Middle frontal gyrus (tissue), 1 donor: Measurements from ENCODE around the gene TRRAP.

Experiments used
- DNase-seq: peaks from one replicate; pipeline ENCODE4 v3.0.0-alpha.2; 2015; ENCODE audit warnings: low spot score; ENCODE audit errors: extremely low spot score

Gene TRRAP

DNA sequence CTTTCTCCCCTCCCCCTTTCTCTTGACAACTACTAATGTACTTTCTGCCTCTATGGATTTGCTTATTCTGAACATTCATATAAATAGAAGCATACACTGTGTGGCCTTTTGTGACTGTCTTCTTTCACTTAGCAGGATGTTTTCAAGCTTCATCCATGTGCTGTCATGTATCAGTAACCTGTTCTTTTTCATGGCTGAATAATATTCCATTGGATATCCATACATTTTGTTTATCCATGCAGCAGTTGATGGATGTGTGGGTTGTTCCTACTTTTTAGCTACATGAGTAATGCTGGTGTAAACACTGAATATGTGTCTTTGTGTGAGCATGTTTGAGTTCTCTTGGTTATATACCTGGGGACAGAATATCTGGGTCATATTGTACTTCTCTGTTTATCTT is 107.6 kb downstream of the TRRAP start:
- DNase-seq = no peak

DNA sequence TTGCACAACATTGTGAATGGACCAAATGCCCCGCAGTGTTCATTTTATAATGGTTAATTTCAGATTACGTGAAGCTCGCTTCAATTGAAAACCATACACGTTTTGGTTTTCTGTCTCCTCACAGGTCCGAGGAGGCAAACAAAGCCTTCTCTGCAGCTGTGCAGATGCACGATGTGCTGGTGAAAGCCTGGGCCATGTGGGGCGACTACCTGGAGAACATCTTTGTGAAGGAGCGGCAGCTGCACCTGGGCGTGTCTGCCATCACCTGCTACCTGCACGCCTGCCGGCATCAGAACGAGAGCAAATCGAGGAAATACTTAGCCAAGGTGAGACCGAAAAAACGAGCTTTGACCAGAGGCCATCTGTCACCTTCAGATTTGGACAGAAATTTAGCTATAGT is 110.3 kb downstream of the TRRAP start:
- no peak for DNase-seq

DNA sequence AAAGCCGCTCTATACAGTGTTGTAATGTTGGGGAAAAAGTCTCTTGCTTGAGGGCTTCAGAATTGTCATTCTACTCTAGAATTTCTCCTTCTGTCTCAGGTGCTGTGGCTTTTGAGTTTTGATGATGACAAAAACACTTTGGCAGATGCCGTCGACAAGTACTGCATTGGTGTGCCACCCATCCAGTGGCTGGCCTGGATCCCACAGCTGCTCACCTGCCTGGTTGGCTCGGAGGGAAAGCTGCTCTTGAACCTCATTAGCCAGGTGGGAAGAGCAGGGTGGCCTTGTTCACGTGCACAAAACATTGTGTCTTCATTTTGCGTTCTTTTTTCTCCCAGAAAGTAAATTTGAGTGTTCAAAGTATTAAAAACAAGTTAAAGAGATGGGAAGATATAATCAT is 112.0 kb downstream of the TRRAP start:
- no peak for DNase-seq

DNA sequence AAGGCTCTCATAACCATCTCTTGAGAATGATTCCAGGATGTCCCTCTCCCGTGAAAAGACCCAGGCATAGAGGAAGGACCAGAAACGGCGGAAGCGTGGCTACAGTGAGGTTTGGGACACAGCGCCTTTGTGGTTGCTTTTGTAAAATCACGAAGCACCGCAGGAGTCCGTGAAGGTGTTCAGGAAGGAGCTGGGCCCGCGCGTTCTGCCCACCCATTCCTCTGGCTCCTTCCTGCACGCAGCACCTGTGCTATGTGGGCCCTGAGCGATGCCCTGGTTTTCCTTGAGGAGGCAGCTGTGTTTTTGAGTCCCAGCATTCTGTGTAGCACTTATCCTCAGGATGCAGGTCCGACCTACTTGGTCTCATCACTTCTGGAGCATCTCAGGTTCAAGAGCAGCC is 112.8 kb downstream of the TRRAP start:
- DNase-seq = no peak

DNA sequence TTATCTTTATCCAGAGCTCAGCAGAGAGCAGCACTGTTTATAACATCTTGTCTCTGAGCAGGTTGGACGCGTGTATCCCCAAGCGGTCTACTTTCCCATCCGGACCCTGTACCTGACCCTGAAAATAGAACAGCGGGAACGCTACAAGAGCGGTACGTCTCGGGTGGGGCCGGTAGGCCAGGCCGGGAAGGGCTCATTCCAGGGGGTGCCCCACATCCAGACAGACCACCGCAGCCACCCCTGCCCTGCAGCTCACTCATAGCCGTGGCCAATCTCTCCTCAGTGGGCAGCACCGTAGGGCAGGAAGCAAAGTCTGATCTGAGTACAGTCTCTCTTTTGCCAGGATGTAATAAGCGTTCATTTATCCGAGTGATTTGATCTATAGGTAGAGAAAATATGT is 113.7 kb downstream of the TRRAP start:
- no peak for DNase-seq

DNA sequence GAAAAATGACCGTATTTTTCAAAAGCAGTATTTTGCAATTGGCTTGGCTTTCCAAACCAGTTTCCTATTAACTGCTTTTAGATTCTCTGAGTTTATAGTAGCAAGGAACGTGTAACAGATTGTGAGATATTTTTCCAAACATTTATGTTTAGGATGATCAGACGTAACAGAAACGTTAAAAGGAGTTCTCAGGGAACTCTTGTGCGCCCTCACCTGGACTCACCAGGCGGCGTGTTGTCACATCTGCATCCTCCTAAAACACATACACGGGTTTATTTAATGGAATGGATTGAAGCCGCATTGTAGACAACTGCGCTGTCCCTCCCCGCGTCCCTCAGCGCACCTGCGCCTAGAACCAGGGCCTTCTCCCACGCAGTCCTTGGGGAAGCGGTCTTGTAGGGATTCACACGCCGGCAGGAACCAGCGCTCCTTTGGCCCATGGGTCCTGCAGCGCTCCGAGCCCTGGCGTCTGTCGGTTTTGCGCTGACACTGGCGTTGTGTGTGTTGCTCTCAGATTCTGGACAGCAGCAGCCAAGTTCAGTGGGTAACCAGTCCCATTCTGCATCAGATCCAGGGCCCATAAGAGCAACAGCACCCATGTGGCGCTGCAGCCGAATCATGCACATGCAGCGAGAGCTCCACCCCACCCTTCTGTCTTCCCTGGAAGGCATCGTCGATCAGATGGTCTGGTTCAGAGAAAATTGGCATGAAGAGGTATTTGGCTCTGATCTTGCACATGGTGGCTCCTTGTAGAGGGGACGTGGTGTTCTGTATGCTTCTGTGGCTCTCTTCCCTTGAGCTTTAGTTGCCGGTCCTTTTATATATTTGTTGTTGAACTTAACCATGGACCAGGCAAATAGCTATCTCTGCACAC is 114.9 kb downstream of the TRRAP start:
- DNase-seq = no peak

DNA sequence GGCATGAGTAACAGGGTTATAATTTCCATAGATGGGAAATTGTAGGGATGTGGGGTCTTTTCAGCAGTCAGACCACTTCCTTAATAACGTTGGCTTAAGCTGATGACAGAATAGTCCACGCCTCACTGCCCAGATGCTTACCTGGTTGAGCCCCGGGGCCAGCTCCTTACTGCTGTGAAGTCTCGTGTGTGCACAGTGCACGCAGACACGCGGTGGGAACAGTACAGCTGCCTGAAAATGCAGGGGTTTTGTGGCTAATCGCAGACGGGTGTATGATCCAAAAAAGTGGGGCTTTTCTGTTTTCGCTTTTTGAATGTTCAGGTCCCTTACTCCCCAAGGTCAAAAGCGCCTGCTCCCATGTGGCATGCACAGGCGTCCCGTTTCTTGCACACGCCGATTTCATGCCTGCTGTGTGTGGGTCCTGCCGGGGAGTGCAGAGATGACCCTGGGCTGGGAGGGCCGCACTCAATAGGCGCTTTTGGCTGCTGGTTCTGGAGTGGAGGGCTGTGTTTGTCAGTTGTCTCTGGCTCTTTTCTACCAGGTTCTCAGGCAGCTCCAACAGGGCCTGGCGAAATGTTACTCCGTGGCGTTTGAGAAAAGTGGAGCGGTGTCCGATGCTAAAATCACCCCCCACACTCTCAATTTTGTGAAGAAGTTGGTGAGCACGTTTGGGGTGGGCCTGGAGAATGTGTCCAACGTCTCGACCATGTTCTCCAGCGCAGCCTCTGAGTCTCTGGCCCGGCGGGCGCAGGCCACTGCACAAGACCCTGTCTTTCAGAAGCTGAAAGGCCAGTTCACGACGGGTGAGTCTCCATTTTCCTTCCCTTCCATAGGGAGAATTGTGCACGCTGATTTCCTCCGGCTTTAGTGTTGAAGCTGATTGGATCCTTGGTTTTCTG is 116.0 kb downstream of the TRRAP start:
- no peak for DNase-seq

DNA sequence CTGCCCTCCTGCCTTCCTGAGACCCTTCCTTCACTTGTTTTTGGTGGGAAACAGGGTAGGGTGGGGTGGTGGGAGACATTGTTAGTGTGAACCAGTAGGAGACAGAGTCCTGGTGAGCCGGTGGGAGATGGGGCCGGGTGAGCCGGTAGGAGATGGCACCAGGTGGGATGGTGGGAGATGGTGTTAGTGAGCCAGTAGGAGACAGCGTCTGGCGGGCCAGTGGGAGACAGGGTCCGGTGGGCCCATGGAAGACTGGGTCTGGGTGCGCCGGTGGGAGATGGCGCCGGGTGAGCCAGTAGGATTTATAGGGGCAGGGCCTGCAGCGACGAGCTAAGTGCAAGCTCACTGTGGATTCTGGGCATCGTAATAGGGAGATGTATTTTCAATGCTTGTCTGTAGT is 116.8 kb downstream of the TRRAP start:
- DNase-seq = no peak

DNA sequence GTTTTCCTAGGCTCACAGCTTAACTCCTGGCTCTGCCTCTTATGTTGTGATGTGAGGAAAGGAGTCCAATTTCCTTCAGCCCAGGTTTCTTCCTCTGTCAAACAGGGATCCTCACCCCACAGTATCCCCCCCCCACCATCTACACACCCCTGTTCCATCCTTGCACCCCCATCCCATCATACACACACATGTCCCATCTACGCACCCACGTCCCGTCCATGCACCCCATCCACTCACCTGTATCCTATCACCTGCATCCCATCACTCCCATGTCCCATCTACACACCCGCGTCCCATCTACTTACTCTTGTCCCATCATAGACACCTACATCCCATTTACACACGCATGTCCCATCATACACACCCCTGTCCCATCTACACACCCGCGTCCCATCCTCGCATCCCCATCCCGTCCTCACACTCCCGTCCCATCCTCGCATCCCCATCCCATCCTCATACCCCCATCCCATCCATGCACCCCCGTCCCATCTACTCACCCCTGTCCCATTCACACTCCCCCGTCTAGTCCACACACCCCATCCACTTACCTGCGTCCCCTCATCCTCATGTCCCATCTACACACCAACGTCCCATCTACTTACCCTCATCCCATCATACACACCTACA is 117.3 kb downstream of the TRRAP start:
- no peak for DNase-seq

DNA sequence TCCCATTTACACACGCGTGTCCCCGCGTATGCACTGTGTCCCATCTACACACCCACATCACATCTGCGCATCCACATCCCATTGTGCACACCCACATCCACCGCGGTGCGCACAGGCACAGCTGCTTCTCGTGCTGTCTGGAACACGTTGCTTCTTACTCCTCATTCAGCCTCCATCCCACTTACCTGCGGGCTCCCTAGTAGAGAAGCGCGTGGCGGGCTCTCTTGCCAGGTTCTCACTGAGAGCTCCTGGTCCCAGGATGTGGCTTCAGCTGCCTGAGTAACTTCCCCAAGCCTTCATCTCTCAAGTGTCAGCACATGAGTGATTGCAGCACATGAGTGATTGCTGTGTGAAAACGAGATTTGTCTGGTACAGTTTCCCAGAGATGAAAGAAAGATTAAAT is 117.8 kb downstream of the TRRAP start:
- DNase-seq = no peak

DNA sequence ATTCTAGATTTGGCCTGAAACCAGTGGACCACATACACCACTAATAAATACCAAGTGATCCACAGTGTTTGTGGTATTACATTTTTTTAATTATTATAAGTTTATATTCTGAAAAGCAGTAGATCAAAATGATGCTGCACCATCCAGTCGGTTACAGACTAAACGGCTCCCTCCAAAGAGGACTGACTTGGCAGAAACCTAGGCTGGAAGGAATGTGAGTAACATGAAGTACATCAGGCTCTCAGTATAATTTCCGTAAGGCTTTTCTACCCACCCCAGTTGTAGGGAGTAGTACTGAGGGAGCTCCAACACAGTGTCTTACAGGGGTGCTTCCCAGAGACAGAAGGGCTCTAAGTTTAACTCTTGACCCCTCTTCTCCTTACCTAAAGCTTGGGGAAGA is 119.5 kb downstream of the TRRAP start:
- no peak for DNase-seq

DNA sequence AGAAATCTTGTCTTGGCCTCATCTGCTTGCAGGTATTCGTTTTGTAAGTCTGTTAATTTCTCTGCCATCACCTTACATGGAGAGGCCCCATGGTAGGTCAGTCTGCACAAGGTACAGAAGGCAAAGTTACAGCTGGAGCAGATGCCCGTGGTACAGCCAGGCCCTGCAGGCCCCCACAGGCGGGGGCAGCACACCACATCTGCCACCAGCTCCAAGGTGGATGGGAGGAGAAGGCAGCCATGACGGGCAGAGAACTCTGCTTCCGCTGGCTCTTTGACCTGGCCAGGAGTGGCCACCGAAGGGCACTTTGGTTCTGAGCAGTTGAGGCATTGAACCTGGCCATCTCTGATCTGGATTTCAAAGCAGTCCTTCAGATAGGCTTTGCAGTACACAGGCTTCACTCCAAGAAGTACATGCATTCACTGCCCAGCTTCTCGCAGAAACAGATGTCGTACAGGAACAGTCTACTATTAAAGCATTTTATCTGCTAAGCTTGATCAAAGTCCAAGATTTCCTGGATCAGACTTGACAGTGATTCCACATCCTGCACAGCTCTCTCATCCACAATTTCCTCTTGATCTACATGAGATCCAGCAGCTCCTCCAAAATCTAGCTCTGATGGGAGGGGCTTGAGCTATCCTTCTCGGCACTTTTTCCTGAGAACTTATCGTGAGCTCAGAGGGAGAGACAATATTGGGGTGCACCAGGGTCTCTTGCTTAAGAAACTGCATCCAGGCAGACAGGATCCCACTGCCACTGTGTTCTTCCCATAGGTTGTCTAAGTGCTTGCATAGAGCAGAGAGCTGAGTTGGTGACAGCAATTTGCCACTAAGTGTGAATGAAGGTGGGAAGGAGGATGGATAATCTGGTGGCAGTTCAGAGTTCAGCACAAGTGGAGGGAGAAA is 120.7 kb downstream of the TRRAP start:
- peak; percentile 24 for DNase-seq

DNA sequence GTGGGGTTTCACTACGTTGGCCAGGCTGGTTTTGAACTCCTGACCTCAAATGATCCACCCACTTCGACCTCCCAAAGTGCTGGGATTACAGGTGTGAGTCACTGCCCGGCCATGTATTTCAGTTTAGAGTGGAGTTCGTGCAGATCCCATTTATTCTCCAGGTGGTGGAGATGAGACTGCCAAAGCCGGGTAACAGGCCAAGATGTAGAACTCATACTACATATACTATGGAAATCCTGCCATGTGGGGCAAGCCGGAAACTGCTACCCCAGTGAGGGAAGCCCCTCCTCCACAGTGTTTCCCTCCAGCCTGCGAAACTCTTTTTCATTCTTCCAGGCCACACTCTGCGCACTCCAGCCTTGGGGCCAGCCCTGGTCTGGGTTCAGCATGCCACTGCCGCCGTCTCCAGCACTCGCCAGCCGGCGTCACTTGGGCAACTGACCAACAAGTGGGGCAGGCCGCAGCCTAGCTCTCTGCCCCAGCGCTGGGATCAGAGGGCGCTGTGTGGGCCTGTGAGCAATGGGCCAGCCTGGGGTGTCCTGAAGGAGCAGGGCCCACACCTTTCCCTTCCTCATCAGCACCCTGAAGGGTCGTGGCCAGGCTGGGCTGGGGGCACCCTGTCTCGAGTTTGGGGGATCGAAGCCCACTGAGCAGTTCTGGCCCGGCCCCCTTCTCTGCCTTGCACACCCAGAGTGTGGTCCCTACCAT is 122.0 kb downstream of the TRRAP start:
- no peak for DNase-seq

DNA sequence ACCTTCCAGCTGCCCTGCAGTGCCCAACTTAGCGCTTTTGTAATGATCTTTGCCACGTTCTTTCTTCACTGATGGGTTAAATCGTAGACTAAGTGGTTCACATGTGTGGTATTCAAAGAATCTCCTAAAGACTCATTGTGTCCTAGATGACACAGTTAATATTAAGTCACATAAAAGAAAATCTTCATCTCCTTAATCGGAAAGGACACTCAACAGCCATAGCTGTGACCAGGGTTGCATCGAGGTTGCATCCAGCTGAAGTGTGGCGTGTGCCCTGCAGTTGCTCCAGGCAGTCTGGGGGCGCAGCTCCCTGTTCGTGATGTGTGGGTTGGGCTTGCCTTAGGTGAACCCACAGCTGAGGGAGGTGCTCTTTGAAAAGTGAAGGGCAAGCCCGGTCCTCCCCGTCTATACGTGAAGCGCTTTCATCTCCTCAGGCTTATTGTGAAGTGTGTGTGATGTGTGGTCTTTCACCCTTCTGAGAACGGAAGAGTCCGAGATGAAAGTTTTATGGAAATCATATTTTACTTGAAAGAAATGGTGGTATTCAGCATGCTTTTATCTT is 122.7 kb downstream of the TRRAP start:
- no peak for DNase-seq

DNA sequence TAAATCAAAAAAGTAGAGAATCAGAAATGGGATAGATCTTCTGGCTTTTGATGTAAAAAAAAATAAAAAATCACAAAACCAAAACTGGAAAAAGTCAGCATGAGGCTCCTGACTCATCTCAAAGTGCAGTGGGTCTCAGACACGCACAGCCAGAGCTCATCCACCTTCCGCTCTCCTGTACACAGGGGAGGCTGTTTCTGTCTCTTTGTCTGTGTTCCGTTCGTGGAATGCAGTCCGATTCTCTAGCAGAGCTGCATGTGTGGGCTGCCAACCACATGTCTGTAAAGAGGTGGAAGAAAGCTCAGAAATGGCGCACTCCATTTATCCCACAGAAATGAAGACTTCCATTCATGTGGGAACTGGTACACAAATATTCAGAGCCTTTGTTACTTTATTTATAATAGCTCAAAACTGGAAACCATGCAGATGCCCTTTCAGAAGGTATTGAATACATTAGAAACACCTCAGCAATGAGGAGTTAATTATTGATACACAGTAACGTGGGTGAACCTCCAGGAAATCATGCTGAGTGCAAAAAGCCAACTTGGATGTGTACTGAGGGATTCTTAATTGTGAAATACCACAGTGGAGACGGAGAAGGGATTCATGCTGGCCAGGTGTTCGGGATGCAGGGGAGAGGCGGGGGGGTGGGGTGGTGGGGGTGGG is 123.3 kb downstream of the TRRAP start:
- DNase-seq = peak; percentile 3

DNA sequence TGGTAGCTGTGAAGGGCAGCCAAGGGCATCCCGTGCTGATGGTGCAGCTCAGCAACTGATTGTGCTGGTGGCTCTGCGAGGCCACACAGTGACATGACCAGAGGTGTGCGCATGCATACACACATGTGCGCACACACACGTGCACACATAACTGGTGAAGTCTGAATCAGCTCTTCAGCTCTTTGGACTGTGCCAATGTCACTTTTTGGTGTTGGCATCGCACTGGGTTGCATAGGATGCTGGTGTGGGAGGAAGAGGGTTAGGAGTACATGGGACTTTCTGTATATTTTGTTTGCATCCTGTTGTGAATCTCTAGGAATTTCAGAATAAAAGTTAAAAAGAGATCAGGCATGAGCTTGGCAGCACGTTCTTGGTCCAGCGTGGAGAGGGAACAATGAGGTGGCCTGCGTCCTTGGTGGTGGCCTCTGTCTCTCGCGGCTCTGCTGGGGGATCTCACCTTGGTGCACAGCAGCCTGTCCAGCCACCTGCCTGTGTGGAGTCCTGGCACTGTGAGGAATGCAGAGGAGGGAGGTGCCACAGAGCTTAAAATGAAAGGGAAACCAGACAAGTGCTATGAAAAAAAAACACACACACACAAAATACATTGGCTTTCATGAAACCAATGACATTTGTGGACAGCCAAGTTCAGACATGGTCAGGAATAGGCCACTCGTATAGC is 124.0 kb downstream of the TRRAP start:
- DNase-seq = no peak

DNA sequence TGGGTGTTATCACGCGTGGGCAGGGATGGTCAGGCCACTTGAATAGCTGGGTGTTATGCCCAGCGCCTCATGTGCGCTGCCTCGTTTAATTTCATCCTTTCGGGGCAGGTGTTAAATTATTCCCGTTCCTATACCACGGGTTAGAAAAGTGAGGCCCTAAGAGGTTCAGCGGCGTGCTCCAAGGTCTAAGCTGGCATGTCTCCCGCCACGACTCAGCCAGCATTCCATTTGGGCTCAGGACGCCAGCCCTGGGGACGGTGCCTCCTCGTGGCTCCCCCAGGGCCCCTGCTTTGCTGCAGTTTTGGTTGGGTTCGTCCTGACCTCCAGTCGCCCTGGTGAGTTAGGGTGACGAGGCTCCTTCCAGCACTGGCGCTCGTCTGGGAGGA is 124.5 kb downstream of the TRRAP start:
- no peak for DNase-seq

DNA sequence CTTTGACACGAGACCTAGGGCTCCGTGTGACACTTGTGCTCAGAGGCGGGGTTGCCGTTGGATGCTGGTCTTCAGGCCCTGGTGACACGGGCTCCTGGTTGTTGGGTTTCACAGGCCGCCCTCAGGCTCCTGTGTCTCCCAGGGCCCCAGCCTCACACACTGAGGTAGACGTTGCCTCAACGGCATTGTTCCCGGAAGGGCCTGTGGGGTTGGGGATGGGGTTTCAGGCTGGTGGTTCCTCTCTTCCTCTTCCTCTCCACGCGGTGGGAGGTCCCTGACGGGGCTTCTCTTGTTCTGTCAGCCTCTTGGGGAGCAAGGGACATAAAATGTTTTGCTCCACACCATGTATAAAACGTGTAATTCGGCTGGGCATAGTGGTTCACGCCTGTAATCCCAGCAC is 125.1 kb downstream of the TRRAP start:
- DNase-seq = no peak

DNA sequence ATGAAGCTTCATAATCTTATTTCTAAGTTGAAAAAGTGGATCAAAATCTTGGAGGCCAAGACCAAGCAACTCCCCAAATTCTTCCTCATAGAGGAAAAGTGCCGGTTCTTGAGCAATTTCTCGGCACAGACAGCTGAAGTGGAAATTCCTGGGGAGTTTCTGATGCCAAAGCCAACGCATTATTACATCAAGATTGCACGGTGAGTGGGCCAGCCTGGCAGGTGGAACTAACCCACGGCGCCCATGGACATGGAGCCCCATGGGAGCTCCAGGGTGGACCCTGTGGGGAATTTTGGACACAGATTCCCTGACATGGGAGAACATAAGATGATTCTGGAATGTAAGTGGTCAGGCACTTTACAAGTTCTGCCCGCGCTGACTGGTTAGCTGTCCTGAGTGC is 125.9 kb downstream of the TRRAP start:
- no peak for DNase-seq
